Cardiac fibroblast (primary cell): ENCODE results near the gene PPP3CA.

ENCODE experiments used
- DNase-seq, 2 donors: peaks; one replicate each; pipeline versions ENCODE4 v3.0.0 to v3.0.0-alpha.2; 2010; ENCODE audit warnings: low read depth in 2 of 2
- H3K4me3 ChIP-seq, 2 donors: replicated peaks in 1 of 2; 1 replicate in 1 of 2; 2 replicates in 1 of 2; pipeline ENCODE4 v1.5.1; 2011; ENCODE audit warnings: low read depth in 2 of 2, low read length in 2 of 2, mild to moderate bottlenecking in 2 of 2, moderate library complexity in 1 of 2
- CTCF ChIP-seq: IDR thresholded peaks from one replicate; pipeline ENCODE4 v1.5.1; 2011; ENCODE audit warnings: low read depth, mild to moderate bottlenecking, low read length, inconsistent platforms

The PPP3CA gene

GRCh38 chr4:100981447-100982204 lies 365.7 kb downstream of the PPP3CA start:
- no peak overlapping the region for H3K4me3 ChIP-seq
- peak; percentile 64 to 65 for DNase-seq
- no peak for TF ChIP-seq CTCF

GRCh38 chr4:100979736-100980135 lies 367.6 kb downstream of the PPP3CA start:
- H3K4me3 ChIP-seq = no peak overlapping the region
- DNase-seq = no peak
- no peak for TF ChIP-seq CTCF

GRCh38 chr4:100977746-100978397 lies 369.5 kb downstream of the PPP3CA start:
- DNase-seq = peak in 1 of 2 donors; percentile 59
- no peak for TF ChIP-seq CTCF
- no peak overlapping the region for H3K4me3 ChIP-seq

- no peak for DNase-seq
- no peak overlapping the region for H3K4me3 ChIP-seq
- TF ChIP-seq CTCF = no peak
These were observed 370.1 kb downstream of the PPP3CA start for GRCh38 chr4:100977274-100977673.
